HG03095 (cell line): ENCODE measurements around the gene DCTN3.

ENCODE experiments used
- ATAC-seq: cut with Tn5 transposase; IDR thresholded peaks from one replicate; pipeline ENCODE4 v1.9.1; 2021; ENCODE audit warnings: moderate library complexity; ENCODE audit not compliant: unreplicated experiment

DCTN3 gene

GRCh38 chr9:34575241-34575640 lies 45.1 kb downstream of the DCTN3 start:
- no peak for ATAC-seq

DNA sequence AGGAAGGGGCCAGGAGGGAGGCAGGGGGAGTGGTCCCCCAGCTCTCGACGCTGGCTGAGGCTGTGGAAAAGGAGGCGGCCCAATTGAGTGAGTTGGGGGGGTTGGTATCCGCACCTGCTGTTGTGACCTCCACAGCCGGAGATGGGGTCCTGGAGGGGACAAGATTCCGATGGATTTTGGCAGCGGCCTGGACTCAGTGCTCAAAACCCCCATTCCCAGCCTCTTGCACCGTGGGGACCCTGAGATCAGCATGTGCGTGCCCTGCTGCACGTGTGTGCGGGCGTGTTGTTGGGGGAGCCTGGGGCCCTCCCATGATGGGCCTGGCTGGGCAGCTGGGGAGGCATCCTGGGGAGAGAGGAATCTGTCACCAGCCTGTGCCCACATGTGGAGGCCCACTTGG lies 45.7 kb downstream of the DCTN3 start:
- ATAC-seq, result no peak

- no peak for ATAC-seq
These were observed 46.5 kb downstream of the DCTN3 start for GRCh38 chr9:34573599-34574325.

- ATAC-seq, result no peak
These were observed 47.7 kb downstream of the DCTN3 start for GRCh38 chr9:34572628-34573027.

- ATAC-seq, result no peak
These were observed 48.2 kb downstream of the DCTN3 start for GRCh38 chr9:34572092-34572491.

- no peak for ATAC-seq
These were observed 48.8 kb downstream of the DCTN3 start for GRCh38 chr9:34571481-34571810.

- ATAC-seq, result no peak
These were observed 49.4 kb downstream of the DCTN3 start for GRCh38 chr9:34570809-34571480.

DNA sequence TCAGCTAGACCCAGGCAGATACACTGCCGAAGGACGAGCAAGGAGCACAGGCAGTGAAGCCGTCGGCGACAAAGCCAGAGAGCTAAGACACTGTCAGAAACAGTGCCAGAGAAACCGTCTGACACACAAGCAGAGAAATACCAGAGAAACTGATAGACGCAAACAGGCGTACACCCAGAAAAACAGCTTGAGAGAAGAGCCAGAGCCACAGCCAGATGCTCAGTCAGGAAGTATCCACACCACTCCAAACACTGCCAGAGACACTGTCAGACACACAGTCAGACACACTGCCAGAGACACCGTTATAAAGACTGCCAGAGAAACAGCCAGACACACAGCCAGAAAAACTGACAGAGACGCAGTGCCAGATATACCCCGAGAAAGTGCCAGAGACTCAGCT lies 49.9 kb downstream of the DCTN3 start:
- no peak for ATAC-seq

DNA sequence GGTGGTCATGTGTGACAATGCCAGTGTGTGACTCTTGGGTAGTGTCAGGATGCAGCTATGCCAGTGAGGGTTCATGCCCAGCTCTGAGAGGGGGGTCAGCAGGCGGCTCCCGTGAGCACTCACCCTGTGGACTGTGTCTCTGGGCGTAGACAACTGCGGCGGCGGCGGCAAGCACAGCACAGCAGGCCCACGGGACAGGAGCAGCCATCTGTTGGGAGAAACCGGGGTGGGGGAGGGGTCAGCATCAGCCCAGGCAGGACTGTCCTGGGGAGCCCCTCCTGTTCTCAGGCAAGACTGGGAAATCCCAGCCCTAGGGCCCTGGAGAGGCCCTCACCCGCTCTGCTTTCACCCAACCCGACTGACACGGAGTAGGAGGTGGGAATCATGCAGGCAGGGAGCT lies 51.5 kb downstream of the DCTN3 start:
- ATAC-seq, result no peak

DNA sequence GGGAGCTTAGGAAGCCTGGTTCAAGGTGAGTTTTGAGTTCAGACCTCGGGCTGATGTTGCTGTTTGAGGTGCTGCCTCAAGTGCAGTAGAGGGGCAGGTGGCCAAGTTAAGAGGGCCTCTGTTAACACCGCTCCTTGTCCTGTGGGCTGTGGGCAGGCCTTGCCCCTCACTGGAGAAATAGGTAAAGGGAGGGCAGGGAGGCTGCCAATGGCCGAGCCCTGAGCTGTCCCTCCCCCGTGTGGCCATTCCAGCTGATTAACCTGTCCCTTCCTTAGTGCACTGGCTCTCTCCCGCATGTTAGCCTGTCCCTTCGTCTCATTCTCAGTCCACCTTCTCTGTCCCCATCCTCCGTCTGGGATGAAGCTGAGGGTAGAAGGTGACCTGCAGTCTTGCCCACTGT lies 52.2 kb downstream of the DCTN3 start:
- no peak for ATAC-seq

- ATAC-seq, result no peak
These were observed 53.3 kb downstream of the DCTN3 start for GRCh38 chr9:34566972-34567371.

DNA sequence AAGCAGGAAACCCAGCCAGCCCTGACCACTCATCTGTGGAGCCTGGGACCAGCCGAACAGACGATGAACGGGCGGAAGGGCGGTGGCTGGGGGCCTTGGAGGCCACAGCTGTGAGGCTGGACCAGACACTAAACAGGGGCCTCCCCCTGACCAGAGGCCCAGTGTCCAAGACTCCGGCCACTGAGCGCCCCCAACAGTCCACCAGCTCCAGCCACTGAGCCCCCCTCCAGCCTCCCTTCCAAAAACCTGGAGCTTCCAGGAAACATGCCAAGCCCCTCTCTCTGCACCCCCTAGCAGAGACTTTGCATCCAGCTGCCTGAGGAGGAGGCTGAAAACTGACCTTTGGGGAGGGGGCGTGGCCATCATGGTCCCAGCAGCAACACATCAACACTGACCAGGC lies 54.0 kb downstream of the DCTN3 start:
- ATAC-seq, result no peak

- no peak for ATAC-seq
These were observed 54.4 kb downstream of the DCTN3 start for GRCh38 chr9:34565856-34566255.

DNA sequence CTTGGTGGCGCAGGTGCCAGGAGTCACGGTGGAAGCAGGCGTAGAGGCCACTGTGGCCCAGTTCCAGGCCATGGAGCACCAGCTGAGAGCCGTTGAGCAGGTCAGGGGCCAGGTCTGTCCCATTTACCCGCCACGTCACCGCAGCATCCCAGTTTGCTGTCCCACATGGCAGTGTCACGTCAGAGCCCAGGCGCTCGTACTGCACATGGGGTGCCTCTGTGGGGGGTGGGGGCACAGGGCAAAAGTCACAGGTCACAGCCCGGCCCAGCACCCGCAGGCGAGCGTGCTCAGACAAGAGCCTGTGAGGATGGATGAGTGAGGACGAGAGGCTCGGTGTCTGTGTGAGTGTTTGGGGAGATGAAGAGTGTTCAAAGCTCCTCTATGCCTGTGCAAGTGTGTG lies 55.7 kb downstream of the DCTN3 start:
- no peak for ATAC-seq
